Measurements from ENCODE around the gene P2RY14. TPM values are rescaled to one million over a fixed set of nuclear protein-coding genes. Genes with fewer than 3 reads are reported as not detected.

The P2RY14 gene
- total RNA-seq, 1 donor from 2014 or later = 7.7 TPM

Other genes with a start within 250 kb of the P2RY14 start
- gene MED12L, start 192.9 kb downstream of the P2RY14 start, total RNA-seq = 4.9 and 5.1 TPM in 2 replicates
- gene GPR171, start 75.3 kb downstream of the P2RY14 start, total RNA-seq = 172 and 191 TPM in 2 replicates
- gene GPR87, start 38.3 kb upstream of the P2RY14 start, total RNA-seq = 0.62 and 0.93 TPM in 2 replicates
- gene P2RY13, start 51.0 kb upstream of the P2RY14 start, total RNA-seq = not detected in 2 replicates
- gene P2RY12, start 106.2 kb upstream of the P2RY14 start, total RNA-seq = not detected in 2 replicates
- gene IGSF10, start 182.5 kb upstream of the P2RY14 start, total RNA-seq = not detected in 2 replicates

All from activated T-helper 1 cell treated with anti-CD3 and anti-CD28 coated beads, Interleukin-12 subunit alpha, Interleukin-12 subunit beta, Interleukin-2, Interleukin-4 antibody, amounts not matched to agents 30 ng/mL and 10 ng/mL and 1 ng/mL, durations not matched to agents 14 hours and 24 hours and 36 hours (primary cell).